Left ventricle myocardium inferior (tissue), 1 donor: ENCODE data around the gene OSBPL3. TPM values are rescaled to one million over a fixed set of nuclear protein-coding genes. Genes with fewer than 3 reads are reported as not detected.

Experiments
- DNase-seq: peaks from one replicate; pipeline ENCODE4 v3.0.0-alpha.2; 2020
- H3K27ac ChIP-seq: fragments of 200-600 bp; replicated peaks from 2 replicates; pipeline ENCODE4 v1.8.0; 2021
- H3K27me3 ChIP-seq: fragments of 200-600 bp; 2 replicates; pipeline ENCODE4 v1.8.0; 2021; ENCODE audit warnings: low read depth
- H3K36me3 ChIP-seq: fragments of 200-600 bp; 2 replicates; pipeline ENCODE4 v1.8.0; 2021
- H3K4me1 ChIP-seq: fragments of 200-600 bp; 2 replicates; pipeline ENCODE4 v1.8.0; 2021
- H3K4me3 ChIP-seq: fragments of 200-600 bp; 2 replicates; pipeline ENCODE4 v1.8.0; 2021; ENCODE audit warnings: mild to moderate bottlenecking, moderate library complexity
- H3K9me3 ChIP-seq: fragments of 200-600 bp; replicated peaks from 2 replicates; pipeline ENCODE4 v1.8.0; 2021
- CTCF ChIP-seq: fragments of 200-600 bp; IDR thresholded peaks from 2 replicates; pipeline ENCODE4 v1.8.0; 2021; ENCODE audit warnings: antibody characterized with exemption, mild to moderate bottlenecking, borderline replicate concordance
- intact Hi-C: fragments of 100-400 bp; cut with micrococcal nuclease; formaldehyde crosslinking; loops from one replicate; pipeline ENCODE4 v1.11.0; 2022
- total RNA-seq: library from RNA; stranded (reverse); fragmentation: NEBNext Ultra II Directional; extraction: Animal tissue kit (Norgen Biotek cat#: 25700); gene quantifications from one replicate; pipeline ENCODE4 v1.2.1, GENCODE V29; 2021
- donor health status: DM: no; HTN: yes; CAD: no; lungs with severe emphysema.

Gene OSBPL3
- total RNA-seq, 1 donor from 2014 or later, result 4.3 TPM

GRCh38 chr7:24784277-24784676 lies 195.7 kb downstream of the OSBPL3 start:
- Histone ChIP-seq H3K4me3 (no peak overlapping the region), H3K27ac (no peak overlapping the region), H3K27me3 (no peaks in the 10 kb centered on the region), H3K4me1 (no peaks in the 10 kb centered on the region), H3K36me3 (no peaks in the 10 kb centered on the region), H3K9me3 (no peaks in the 10 kb centered on the region)
- intact Hi-C loops, result no loop called here
- no peak for TF ChIP-seq CTCF
- no peak for DNase-seq

GRCh38 chr7:24783698-24784097 lies 196.3 kb downstream of the OSBPL3 start:
- no peak overlapping the region for H3K4me3 ChIP-seq
- intact Hi-C loops, result no loop called here
- no peak for DNase-seq
- no peaks in the 10 kb centered on the region for H3K9me3 ChIP-seq
- H3K27ac ChIP-seq, result no peak overlapping the region
- no peaks in the 10 kb centered on the region for H3K27me3 ChIP-seq
- H3K4me1 ChIP-seq, result peaks cover 5% of the 10 kb centered on the region
- H3K36me3 ChIP-seq, result no peaks in the 10 kb centered on the region
- no peak for TF ChIP-seq CTCF

- Histone ChIP-seq H3K4me1 (peaks cover 10% of the 10 kb centered on the region), H3K27ac (no peak overlapping the region), H3K9me3 (no peaks in the 10 kb centered on the region), H3K36me3 (no peaks in the 10 kb centered on the region), H3K27me3 (no peaks in the 10 kb centered on the region), H3K4me3 (no peak overlapping the region)
- no peak for TF ChIP-seq CTCF
- intact Hi-C loops, result no loop called here
- DNase-seq, result no peak
Measured at GRCh38 chr7:24781106-24781505, 198.9 kb downstream of the OSBPL3 start.

GRCh38 chr7:24779283-24779655 lies 200.7 kb downstream of the OSBPL3 start:
- H3K4me1 ChIP-seq, result peaks cover 10% of the 10 kb centered on the region
- no peaks in the 10 kb centered on the region for H3K36me3 ChIP-seq
- H3K27me3 ChIP-seq, result no peaks in the 10 kb centered on the region
- H3K9me3 ChIP-seq, result no peaks in the 10 kb centered on the region
- no peak for DNase-seq
- H3K27ac ChIP-seq, result peak overlapping the region; percentile 44
- H3K4me3 ChIP-seq, result no peak overlapping the region
- TF ChIP-seq CTCF, result no peak
- intact Hi-C loops, result no loop called here

GRCh38 chr7:24778543-24779282 lies 201.3 kb downstream of the OSBPL3 start:
- Histone ChIP-seq H3K4me3 (no peak overlapping the region), H3K27me3 (no peaks in the 10 kb centered on the region), H3K36me3 (no peaks in the 10 kb centered on the region), H3K27ac (peak overlapping the region; percentile 44), H3K9me3 (no peaks in the 10 kb centered on the region), H3K4me1 (peaks cover 10% of the 10 kb centered on the region)
- DNase-seq, result peak; percentile 46
- intact Hi-C loops, result no loop called here
- TF ChIP-seq CTCF, result no peak
